AG04450 (cell line): ENCODE data around the gene KIF26A. TPM values are rescaled to one million over a fixed set of nuclear protein-coding genes. Genes with fewer than 3 reads are reported as not detected.

Experiments used
- CTCF ChIA-PET: fragments of 300-600, 350-600 bp; formaldehyde crosslinking; extraction: SDS; loops from one replicate; lab custom pipeline; 2022; ENCODE audit warnings: antibody characterized with exemption, inconsistent platforms; lab: Charles Lee
- POLR2A ChIA-PET: fragments of 350-600 bp; formaldehyde crosslinking; extraction: SDS; loops from one replicate; lab custom pipeline; 2021; ENCODE audit warnings: antibody characterized with exemption, inconsistent platforms; lab: Yijun Ruan, JAX
- DNase-seq: peaks from one replicate; pipeline ENCODE4 v3.0.0-alpha.2; 2011; ENCODE audit warnings: low read depth, low spot score
- H3K27ac ChIP-seq: one replicate; pipeline ENCODE4 v1.5.1; 2012; ENCODE audit warnings: low read depth, low read length, control low read depth
- H3K27me3 ChIP-seq: one replicate; pipeline ENCODE4 v1.6.0; 2012; ENCODE audit warnings: low read length; ENCODE audit not compliant: control insufficient read depth, insufficient read depth
- H3K4me3 ChIP-seq: 2 replicates; pipeline ENCODE4 v1.5.1; 2011; ENCODE audit warnings: mild to moderate bottlenecking, low read depth, low read length, control low read depth
- H3K9me3 ChIP-seq: 2 replicates; pipeline ENCODE4 v1.5.1; 2012; ENCODE audit warnings: low read length; ENCODE audit not compliant: control insufficient read depth, insufficient read depth
- CTCF ChIP-seq: IDR thresholded peaks from 2 replicates; pipeline ENCODE4 v1.5.1; 2011; ENCODE audit warnings: low read depth, low read length, control low read depth, inconsistent platforms
- polyA plus RNA-seq: library from polyadenylated mRNA; depleted of rRNA; stranded (reverse); fragments of >200 nt; gene quantifications from 2 replicates; pipeline ENCODE4 v1.2.3, GENCODE V29; 2011

The KIF26A gene
- polyA plus RNA-seq, 1 experiment = not detected

- no peak for TF ChIP-seq CTCF
- Histone ChIP-seq H3K27ac (no peak overlapping the region), H3K9me3 (peaks cover 93% of the 10 kb centered on the region), H3K4me3 (no peak overlapping the region), H3K27me3 (no peaks in the 10 kb centered on the region)
- ChIA-PET CTCF (no interaction called here), POLR2A (no interaction called here)
- DNase-seq = no peak
These were observed 83.4 kb downstream of the KIF26A start for GRCh38 chr14:104221636-104222369.

DNA sequence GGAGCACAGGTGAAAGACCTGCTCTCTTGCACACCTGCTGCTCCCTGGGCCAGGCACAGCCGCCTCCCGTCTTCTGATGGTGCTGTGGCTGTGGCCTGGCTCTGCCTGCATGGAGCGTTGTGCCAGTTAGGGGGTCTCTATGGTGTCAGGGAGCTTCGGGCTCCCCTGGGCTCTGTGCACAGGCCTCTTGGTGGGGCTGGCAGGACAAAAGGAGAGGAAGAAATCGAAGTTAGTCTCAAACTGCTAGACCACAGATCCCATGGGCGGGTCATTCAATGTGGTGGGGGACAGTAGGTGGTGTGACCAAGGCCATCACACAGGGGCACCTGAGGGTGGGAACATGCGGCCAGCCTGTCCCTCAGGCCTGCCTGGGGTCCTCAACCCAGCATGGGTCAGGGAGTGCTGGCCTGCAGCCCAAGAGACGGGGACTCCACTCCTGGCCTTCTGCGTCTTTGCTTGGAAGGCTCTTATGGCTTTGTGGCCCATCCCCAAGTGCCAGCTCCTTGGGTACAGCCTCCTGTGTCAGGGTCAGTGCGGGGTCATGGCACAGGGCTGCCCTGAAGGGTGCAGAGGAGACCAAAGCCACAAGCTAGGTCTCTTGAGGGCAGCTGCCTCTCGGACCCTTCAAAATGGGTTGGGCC lies 84.1 kb downstream of the KIF26A start:
- no peak overlapping the region for H3K4me3 ChIP-seq
- ChIA-PET POLR2A (no interaction called here), CTCF (no interaction called here)
- peaks cover 97% of the 10 kb centered on the region for H3K9me3 ChIP-seq
- no peaks in the 10 kb centered on the region for H3K27me3 ChIP-seq
- no peak for TF ChIP-seq CTCF
- DNase-seq = no peak
- H3K27ac ChIP-seq = no peak overlapping the region

DNA sequence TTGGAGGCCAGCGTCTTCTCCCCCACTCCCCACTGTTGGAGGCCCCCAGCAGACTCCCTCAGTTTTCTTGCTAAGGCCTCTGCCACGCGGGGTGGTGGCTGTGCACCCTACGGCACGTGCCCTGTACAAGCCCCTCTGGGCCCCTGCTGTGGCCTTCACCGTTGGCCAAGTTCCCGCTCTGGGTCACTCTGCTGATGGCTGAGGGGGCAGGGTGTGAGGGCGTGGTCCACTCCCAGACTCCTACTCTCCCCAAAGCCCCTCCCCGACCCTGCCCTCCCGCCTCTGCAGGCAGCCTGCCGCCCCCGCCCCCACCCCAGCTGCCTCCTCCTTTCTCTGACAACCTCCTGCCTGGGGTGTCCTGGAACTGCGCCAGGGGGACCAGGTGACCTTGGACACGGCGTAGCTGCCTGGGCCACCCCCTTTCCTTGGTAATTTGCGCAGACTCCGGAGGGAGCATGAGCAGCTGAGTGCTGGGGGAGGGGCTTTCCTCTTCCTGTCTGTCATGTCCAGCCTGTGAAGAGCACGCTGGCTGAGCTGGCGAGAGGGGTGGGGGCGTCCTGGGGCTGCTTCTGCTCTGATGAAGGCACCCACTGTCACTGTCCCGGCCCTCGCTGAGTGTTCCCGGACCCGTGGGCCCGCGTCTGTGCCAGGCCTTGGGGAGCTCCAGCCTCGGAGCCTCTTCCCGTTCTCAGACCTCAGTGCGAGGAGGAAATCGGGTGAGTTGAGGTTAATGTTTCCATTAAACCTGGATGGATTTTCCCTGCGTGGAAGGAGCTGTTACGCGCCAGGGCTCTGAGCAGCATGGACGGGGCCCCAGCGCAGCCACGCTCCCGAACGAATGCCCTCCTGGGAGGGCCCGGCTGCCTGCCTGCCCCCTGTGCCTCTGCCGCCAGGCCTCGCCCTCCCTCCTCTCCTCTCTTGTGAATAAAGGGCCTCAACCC lies 85.0 kb downstream of the KIF26A start:
- DNase-seq = no peak
- Histone ChIP-seq H3K27me3 (no peaks in the 10 kb centered on the region), H3K4me3 (no peak overlapping the region), H3K9me3 (peaks cover 97% of the 10 kb centered on the region), H3K27ac (no peak overlapping the region)
- TF ChIP-seq CTCF = no peak
- POLR2A ChIA-PET = no interaction called here
- CTCF ChIA-PET = no interaction called here

GRCh38 chr14:104224131-104224505 lies 85.7 kb downstream of the KIF26A start:
- H3K27me3 ChIP-seq = no peaks in the 10 kb centered on the region
- POLR2A ChIA-PET = no interaction called here
- TF ChIP-seq CTCF = no peak
- no peak overlapping the region for H3K27ac ChIP-seq
- CTCF ChIA-PET = no interaction called here
- no peak overlapping the region for H3K4me3 ChIP-seq
- DNase-seq = no peak
- H3K9me3 ChIP-seq = peaks cover 97% of the 10 kb centered on the region
